NCI-H510A (cell line): ENCODE data around the gene CRADD.

Source experiments
- DNase-seq: peaks from one replicate; lab custom pipeline; 2025; lab: John Stamatoyannopoulos, UW

The CRADD gene

GRCh38 chr12:93671044-93671443 lies 6.1 kb upstream of the CRADD start:
- no peak for DNase-seq

DNA sequence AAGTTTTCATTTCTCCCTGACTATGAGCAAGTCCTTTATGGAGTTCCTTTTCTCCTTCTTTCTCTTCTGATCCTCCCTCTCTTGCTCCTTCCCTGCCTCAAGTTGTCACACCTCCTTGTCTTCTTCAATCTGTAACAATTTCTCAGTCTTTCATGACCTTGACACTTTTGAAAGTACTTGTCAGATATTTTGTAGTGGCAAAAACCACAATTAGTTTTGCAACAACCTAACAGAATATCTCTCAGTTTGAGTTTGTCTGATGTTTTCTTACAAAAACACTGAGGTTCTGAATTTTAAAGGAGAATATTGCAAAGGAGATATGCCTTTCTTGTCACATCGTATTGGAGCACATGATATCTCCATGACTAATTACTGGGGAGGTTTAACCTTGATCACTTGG lies 4.1 kb upstream of the CRADD start:
- no peak for DNase-seq

DNA sequence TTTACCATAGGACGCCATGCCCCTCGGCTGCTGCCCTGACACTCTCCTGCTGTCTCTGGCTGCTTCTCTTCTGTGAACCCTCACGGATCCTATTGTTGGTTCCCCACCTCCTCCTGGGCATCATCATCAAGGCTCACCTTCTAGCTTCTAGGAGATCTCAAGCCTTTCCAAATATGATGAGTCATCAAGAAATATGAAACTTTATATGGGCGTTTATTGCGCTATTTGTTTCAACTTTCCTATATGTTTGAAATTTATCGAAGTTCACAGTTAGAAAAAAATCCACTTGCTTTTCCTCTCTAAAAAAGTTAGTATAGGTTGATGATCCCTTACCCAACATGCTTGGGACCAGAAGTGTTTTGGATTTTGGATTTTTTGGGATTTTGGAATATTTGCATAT lies 2.8 kb upstream of the CRADD start:
- DNase-seq = no peak

DNA sequence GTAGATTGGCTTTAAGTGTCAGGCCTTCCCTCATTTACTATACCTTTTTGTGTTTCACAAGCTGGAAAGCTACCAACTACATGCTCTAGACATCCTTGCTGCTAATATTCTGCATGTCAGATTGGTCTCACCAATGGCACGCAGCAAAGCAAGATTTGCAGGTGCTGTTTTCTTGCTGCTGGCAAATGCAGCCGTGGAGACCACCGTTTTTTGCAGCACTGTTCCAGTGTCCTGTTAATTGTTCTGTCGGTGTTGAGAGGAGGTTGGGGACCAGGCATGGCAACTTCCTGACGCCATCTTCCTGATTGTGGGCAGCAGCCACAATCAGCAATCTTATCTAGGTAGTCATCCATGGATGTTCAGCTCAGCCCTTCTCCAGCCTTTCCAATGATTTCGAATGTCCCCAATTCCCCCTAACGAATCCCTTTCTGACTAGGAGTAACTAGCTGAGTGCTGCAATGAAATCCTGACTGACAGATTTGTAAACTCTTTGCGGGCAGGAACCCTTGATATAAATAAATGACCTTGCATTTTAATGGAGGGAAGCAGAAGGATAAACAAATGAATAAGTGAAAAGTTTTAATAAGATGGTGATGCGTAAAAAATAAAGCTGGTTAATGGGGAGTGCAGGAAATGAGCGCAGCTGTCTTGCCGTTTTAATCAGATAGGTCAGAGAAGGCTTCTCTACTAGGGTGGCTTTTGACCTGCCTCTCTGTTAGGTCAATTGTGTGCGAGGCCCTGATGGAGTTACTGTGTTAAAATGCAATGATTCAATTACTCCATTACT lies 574 bp upstream of the CRADD start:
- DNase-seq = no peak

DNA sequence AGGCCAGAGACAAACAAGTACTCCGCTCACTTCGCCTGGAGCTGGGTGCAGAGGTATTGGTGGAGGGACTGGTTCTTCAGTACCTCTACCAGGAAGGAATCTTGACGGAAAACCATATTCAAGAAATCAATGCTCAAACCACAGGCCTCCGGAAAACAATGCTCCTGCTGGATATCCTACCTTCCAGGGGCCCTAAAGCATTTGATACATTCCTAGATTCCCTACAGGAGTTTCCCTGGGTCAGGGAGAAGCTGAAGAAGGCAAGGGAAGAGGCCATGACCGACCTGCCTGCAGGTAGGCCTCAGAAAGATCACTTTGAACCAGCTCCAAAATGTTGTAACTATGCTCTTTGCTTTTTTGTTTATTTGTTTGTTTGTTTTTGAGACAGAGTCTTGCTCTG lies 1.6 kb downstream of the CRADD start:
- no peak for DNase-seq

DNA sequence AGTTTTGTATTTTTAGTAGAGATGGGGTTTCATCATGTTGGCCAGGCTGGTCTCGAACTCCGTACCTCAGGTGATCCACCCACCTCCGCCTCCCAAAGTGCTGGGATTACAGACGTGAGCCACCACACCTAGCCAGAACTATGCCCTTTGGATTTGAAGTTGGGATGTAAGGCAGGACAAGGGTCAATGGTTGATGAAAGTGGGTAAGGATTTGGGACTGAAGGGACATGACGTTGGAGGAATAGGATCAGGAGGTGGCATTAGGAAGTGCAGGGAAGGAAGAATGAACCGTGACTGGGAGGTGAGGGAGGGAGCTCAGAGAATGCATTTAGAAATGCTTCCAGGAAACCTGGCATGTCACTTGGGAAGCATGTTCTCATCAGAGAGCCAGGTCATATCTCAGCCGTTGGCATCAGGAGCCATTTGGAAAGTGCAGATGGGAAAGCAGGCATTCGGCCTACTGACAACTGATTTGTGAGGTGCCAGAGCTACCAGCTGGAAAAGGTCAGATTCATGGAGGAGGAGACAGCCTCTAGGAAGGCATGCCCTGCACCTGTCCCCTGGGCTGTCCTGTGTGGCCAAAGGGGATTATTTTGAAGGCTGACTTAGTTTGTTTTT lies 2.2 kb downstream of the CRADD start:
- DNase-seq = no peak

GRCh38 chr12:93680006-93680405 lies 2.8 kb downstream of the CRADD start:
- DNase-seq = no peak

DNA sequence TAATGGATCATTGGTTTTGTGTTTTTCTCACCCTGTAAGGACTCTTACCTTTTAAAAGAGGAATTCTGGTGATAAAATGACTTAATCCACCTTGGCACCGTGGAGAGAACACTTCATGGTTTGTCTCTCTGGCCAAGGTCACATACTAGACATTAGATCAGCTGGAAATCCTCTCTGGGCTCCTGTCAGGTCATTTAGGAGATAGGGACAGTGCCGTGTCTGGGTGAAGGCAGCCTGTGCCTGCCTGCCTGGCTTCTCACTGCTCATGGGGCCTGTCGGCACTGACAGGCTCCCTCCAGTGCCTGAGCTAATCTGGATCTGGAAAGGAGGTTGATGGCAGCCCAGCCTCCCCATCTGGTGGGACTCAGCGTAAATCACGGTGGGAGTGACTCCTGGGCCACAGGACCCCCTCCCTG lies 5.7 kb downstream of the CRADD start:
- no peak for DNase-seq

DNA sequence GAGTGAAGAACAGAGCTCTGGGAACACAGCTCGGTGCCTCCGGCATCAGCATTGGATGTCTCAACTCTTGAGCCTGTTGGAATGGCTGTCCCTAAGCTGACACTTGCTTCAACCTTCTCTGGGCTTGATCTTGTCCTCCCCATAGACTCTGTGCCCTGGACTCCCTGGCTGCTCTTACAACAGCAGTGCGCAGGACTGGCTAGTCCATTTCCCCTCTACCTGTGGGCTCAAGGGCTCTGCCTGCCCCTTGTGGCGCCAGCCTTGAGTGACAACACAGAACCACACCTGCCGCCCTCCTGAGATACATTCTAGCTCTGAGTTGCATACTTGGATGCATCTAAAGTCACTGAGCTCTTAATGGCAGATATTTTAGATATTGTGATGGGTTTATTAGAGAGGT lies 6.2 kb downstream of the CRADD start:
- no peak for DNase-seq

DNA sequence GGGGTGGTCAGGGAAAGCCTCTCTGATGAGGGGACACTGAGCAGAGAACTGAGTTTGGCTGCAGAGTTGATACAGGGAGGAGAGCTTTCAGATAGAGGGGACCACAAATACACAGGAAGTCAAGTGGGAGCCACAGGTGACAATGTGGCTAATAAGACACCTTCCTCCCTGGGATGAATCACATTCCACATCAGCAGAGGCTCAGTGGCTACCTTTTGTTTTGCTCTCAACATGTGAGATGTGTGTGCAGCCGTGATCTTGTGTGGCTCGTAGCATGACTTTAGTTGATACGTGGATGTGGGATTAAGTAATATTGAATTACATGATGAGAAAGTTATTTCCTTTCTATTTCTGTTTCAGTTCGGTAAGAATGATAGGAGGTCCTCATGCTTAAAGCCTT lies 7.5 kb downstream of the CRADD start:
- no peak for DNase-seq

- DNase-seq = no peak
Observed at GRCh38 chr12:93686572-93687356, 9.6 kb downstream of the CRADD start.

GRCh38 chr12:93689076-93689834 lies 12.1 kb downstream of the CRADD start:
- no peak for DNase-seq

DNA sequence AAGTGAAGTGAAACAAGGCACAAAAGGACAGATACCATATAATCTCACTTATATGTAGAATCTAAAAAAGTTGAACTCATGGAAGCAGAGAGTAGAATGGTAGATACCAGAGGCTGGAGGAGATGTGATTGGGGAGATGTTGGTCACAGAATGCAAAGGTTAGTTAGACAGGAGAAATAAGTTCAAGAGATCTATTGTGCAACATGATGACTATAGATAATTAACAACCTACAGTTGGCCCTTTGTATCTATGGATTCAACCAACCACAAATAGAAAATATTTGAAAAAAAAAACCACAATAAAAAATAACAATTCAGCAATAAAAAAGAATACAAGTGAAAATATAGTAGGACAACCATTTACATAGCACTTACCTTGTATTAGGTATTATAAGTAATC lies 19.3 kb downstream of the CRADD start:
- DNase-seq = no peak

GRCh38 chr12:93698307-93699092 lies 21.3 kb downstream of the CRADD start:
- DNase-seq = no peak

GRCh38 chr12:93699271-93700145 lies 22.3 kb downstream of the CRADD start:
- DNase-seq = no peak

DNA sequence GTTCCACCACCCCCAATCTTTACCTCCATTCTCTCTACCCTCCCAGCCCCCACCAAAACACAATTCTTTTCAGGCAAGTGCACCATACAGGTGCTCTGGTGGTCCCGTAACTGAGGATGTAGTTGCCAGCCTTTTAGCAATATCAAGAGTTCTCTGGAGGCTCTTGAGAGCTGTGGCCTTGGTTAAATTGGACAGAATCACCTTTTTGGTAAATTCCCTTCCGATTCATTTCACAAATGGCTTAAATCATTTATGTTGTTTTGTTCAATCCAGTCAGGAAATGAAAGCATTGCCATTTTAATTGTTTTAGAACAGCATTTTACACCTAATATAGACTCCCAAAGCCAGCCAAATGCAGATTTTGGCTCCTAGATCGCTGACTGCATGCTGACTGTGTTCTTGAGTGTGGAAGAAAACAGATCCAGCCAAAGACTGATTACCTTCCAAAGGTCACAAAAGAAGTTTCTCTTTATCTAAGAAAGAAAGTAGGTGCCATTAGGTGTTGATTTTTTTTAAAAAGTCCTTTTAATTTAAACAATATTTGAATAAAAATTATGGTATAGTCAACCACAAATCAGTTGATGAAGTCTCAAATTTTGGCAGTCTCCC lies 25.6 kb downstream of the CRADD start:
- no peak for DNase-seq

GRCh38 chr12:93704122-93704521 lies 26.9 kb downstream of the CRADD start:
- no peak for DNase-seq

DNA sequence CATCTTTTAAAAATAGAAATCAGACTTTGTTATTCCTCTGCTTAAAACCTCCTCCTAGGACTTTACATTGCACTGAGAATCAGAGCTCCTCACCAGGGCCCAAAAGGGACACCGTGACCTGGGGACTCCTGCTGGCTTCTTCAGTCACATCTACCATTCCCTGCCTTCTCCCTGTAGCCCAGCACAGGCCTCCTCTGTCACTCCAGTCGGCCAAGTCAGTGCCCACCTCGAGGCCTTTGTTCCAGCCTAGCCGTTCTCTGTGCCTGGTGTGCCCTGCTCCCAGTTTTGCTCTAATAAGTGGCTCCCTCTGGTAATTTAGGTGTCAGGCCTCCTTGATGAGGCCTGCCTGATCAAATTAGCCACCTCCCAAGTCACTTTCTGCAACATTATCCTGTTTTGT lies 27.4 kb downstream of the CRADD start:
- no peak for DNase-seq

- DNase-seq = no peak
Observed at GRCh38 chr12:93705237-93705636, 28.1 kb downstream of the CRADD start.

GRCh38 chr12:93706387-93706786 lies 29.2 kb downstream of the CRADD start:
- no peak for DNase-seq
